HepG2 (cell line): ENCODE data around the gene TBC1D24. TPM values are rescaled to one million over a fixed set of nuclear protein-coding genes. Genes with fewer than 3 reads are reported as not detected.

Experiments used
- ATAC-seq: fragments of 200-7000 bp; cut with Tn5 transposase; 3 replicates; pipeline ENCODE4 v1.9.1; 2020; ENCODE audit warnings: mild to moderate bottlenecking, moderate library complexity
- BruUV-seq: library from RNA; stranded (reverse); fragments of 400-500 nt; replicated peaks from 2 replicates; lab custom pipeline; 2021; lab: Mats Ljungman, UMichigan
- CTCF ChIA-PET: fragments of 300-600 bp; formaldehyde crosslinking; extraction: SDS; loops from one replicate; lab custom pipeline; 2021; ENCODE audit warnings: low total read pairs, inconsistent platforms, low intra/inter-chr PET ratio; lab: Yijun Ruan, JAX
- POLR2A ChIA-PET: fragments of 350-600 bp; sonication (Branson Sonifier 250); formaldehyde crosslinking; loops from one replicate; lab custom pipeline; 2020; ENCODE audit warnings: antibody characterized with exemption, inconsistent platforms; lab: Yijun Ruan, JAX
- DNase-seq: peaks from one replicate; pipeline ENCODE4 v3.0.0-alpha.2; 2015; ENCODE audit warnings: low spot score
- FAIRE-seq: peaks from 3 replicates; lab custom pipeline; 2011; peaks lifted over from hg19 to GRCh38; lab: Jason Lieb, UNC
- H2AFZ ChIP-seq: one replicate; pipeline ENCODE4 v1.6.1; 2011; ENCODE audit warnings: low read length, inconsistent platforms
- H3K27ac ChIP-seq: fragments of 300-600 bp; 3 replicates; pipeline ENCODE4 v1.8.0; 2011; ENCODE audit warnings: mixed run types, mild to moderate bottlenecking, mixed read lengths, low read length, inconsistent platforms; ENCODE audit not compliant: insufficient read depth; ENCODE audit errors: extremely low read length
- H3K27me3 ChIP-seq, 2 experiments: fragments of 200-600 bp in 1 of 2; 2 replicates in 1 of 2; 3 replicates in 1 of 2; pipeline versions ENCODE4 v1.6.0 to v1.8.0; 2011; ENCODE audit warnings: low read length in 2 of 2, mild to moderate bottlenecking in 2 of 2, moderate library complexity in 2 of 2, inconsistent platforms in 1 of 2; ENCODE audit not compliant: insufficient read depth in 2 of 2, control insufficient read depth in 1 of 2
- H3K36me3 ChIP-seq, 2 experiments: fragments of 200-600 bp in 1 of 2; replicated peaks in 1 of 2; 2 replicates in 1 of 2; 3 replicates in 1 of 2; pipeline versions ENCODE4 v1.5.1 to v1.8.0; 2011; ENCODE audit warnings: low read length in 2 of 2, inconsistent platforms in 1 of 2; ENCODE audit not compliant: insufficient read depth in 2 of 2, control insufficient read depth in 1 of 2
- H3K4me1 ChIP-seq: 2 replicates; pipeline ENCODE4 v1.5.1; 2012; ENCODE audit warnings: low read length, inconsistent platforms; ENCODE audit not compliant: insufficient read depth
- H3K4me2 ChIP-seq: 2 replicates; pipeline ENCODE4 v1.6.0; 2011; ENCODE audit warnings: low read depth, low read length, inconsistent platforms
- H3K4me3 ChIP-seq, 3 experiments: fragments of 200-600 bp in 1 of 3; sonication (generic), shearing (Covaris generic) in 1 of 3; replicated peaks in 1 of 3; 2 replicates each; pipeline ENCODE4 v1.5.1; 2011 to 2016; ENCODE audit warnings: low read length in 3 of 3, inconsistent platforms in 2 of 3, low read depth in 2 of 3, mild to moderate bottlenecking in 2 of 3, control low read depth in 1 of 3, mixed read lengths in 1 of 3; ENCODE audit not compliant: insufficient read depth in 1 of 3
- H3K79me2 ChIP-seq: one replicate; pipeline ENCODE4 v1.6.1; 2011; ENCODE audit warnings: low read length, inconsistent platforms; ENCODE audit not compliant: insufficient read depth
- H3K9ac ChIP-seq: 2 replicates; pipeline ENCODE4 v1.6.0; 2011; ENCODE audit warnings: mild to moderate bottlenecking, low read depth, low read length, inconsistent platforms; ENCODE audit not compliant: insufficient read depth
- H3K9me3 ChIP-seq: 2 replicates; pipeline ENCODE4 v1.5.1; 2012; ENCODE audit warnings: mild to moderate bottlenecking, low read length
- H4K20me1 ChIP-seq: 2 replicates; pipeline ENCODE4 v1.6.0; 2011; ENCODE audit warnings: inconsistent platforms, mild to moderate bottlenecking, low read length, moderate library complexity; ENCODE audit not compliant: insufficient read depth
- EP300 ChIP-seq, 3 experiments: sonication (generic) in 1 of 3; formaldehyde crosslinking in 1 of 3; IDR thresholded peaks; 2 replicates each; pipeline versions ENCODE4 v1.5.1 to v1.6.1; 2011 to 2020; ENCODE audit warnings: low read depth in 2 of 3, low read length in 2 of 3, borderline replicate concordance in 1 of 3, improper control_type of control experiment in 1 of 3, mild to moderate bottlenecking in 1 of 3, missing genetic modification reagents in 1 of 3, moderate library complexity in 1 of 3
- HNRNPLL ChIP-seq: fragments of 200-400 bp; formaldehyde crosslinking; IDR thresholded peaks from 2 replicates; pipeline ENCODE4 v1.6.1; 2017; ENCODE audit warnings: mild to moderate bottlenecking, low read depth, low read length; ENCODE audit not compliant: poor library complexity, severe bottlenecking
- SYNCRIP ChIP-seq: fragments of 200-400 bp; formaldehyde crosslinking; IDR thresholded peaks from 2 replicates; pipeline ENCODE4 v1.6.1; 2018; ENCODE audit warnings: mild to moderate bottlenecking, low read depth, low read length; ENCODE audit not compliant: insufficient read depth
- XRCC5 ChIP-seq: fragments of 200-400 bp; formaldehyde crosslinking; optimal IDR thresholded peaks from 2 replicates; pipeline ENCODE3; 2017; ENCODE audit warnings: mild to moderate bottlenecking, low read length
- ZBTB38 ChIP-seq: sonication (generic); formaldehyde crosslinking; IDR thresholded peaks from 2 replicates; pipeline ENCODE4 v1.5.1; 2020; ENCODE audit warnings: mild to moderate bottlenecking, missing genetic modification reagents
- ZNF7 ChIP-seq: IDR thresholded peaks from 2 replicates; pipeline ENCODE4 v1.6.1; 2016; ENCODE audit warnings: missing biosample characterization, missing genetic modification reagents
- ZNF839 ChIP-seq: sonication (generic); formaldehyde crosslinking; IDR thresholded peaks from 2 replicates; pipeline ENCODE4 v1.4.0; 2020; ENCODE audit warnings: missing genetic modification reagents, mild to moderate bottlenecking, borderline replicate concordance
- WGBS: methylation state at CpG from one replicate; pipeline ENCODE4 v1.1.6; 2017; ENCODE audit warnings: low lambda C conversion rate; 5-methylcytosine and 5-hydroxymethylcytosine counted together
- in situ Hi-C: cut with HindIII; loops from 2 replicates; pipeline ENCODE4 v1.10.0; 2017; ENCODE audit warnings: low pct_unique_long_range_greater_than_20kb; ENCODE audit not compliant: extremely low pct_ligation_motif_present
- intact Hi-C: fragments of 100-400 bp; cut with micrococcal nuclease; formaldehyde crosslinking; loops from one replicate; pipeline ENCODE4 v1.10.0; 2022; ENCODE audit not compliant: unreplicated experiment
- polyA plus RNA-seq, 8 experiments: library from polyadenylated mRNA; depleted of rRNA in 3 of 8; stranded (reverse) in 7 of 8; unstranded in 1 of 8; fragments of >200 nt; fragmentation: Illumina TruSeq in 4 of 8; extraction: Trizol in 4 of 8; gene quantifications; 2 replicates each; pipeline versions ENCODE4 v1.2.1 to v1.2.3, GENCODE V29; 2011 to 2016; ENCODE audit warnings: low read depth in 4 of 8, missing spikeins in 1 of 8, mixed read lengths in 1 of 8; ENCODE audit not compliant: insufficient read depth in 1 of 8
- total RNA-seq, 5 experiments: library from RNA; depleted of rRNA; stranded (reverse); fragments of >200 nt; fragmentation: Illumina TruSeq; extraction: Trizol; gene quantifications; 2 replicates each; pipeline ENCODE4 v1.2.3, GENCODE V29; 2016; ENCODE audit warnings: low read depth in 1 of 5
- TF ChIP-seq, protein P1 (sequence below): sonication (generic); formaldehyde crosslinking; IDR thresholded peaks from 2 replicates; pipeline ENCODE4 v1.5.1; 2020; ENCODE audit warnings: mild to moderate bottlenecking, missing genetic modification reagents, moderate library complexity

The TBC1D24 gene
- total and polyA plus RNA-seq, 2 of the 13 experiments (the other 11 are each of a cell fraction or from before 2014, with no cell fraction given), result 7.7 to 13.7 TPM

DNA sequence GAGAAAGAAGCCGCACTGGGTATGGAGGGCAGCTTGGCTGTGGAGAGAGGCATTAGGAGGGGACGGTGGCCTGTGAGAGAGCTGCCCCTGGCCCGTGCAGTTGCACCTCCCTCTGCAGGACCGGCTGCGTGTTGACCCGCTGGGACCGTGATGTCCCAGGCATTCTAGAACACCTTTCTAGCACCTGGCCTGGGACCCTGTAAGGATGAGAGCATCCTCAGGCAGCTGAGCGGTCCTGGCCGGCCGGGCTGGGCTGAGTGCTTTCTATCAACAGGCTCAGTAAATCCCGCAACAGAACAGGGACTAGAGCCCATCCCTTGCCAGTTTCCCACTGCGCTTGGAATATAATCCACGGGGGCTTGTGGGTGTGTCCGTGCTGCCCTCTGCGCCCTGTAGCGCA is 14.7 kb downstream of the TBC1D24 start:
- Histone ChIP-seq H3K27ac (no peak overlapping the region), H3K9me3 (no peaks in the 10 kb centered on the region), H3K4me1 (peaks cover 40% of the 10 kb centered on the region), H3K9ac (no peak overlapping the region), H4K20me1 (peaks cover 26% of the 10 kb centered on the region), H3K27me3 (no peaks in the 10 kb centered on the region), H2AFZ (no peak overlapping the region), H3K79me2 (peaks cover 23% of the 10 kb centered on the region), H3K4me2 (no peak overlapping the region), H3K4me3 (no peak overlapping the region), H3K36me3 (peaks cover 0 to 2% of the 10 kb centered on the region in 2 experiments; a peak in 1 of 5 replicates)
- WGBS, result 95% methylated on average over 10 of the region's 16 CpGs
- POLR2A ChIA-PET, result interaction anchor here (1.5 kb wide), 1 partner anchor 24 kb away, joined by 3 read pairs; the partner anchor contains the start of gene ATP6V0C
- no TSS peak for BruUV-seq
- FAIRE-seq (no peak), DNase-seq (no peak), ATAC-seq (no peak)
- TF ChIP-seq SYNCRIP, result no peak
- no peak for TF ChIP-seq EP300 (IDR thresholded peaks at IDR 0.05; ENCODE audit: low read depth in 2 of 2, low read length in 2 of 2)
- no peak for TF ChIP-seq EP300 (CRISPR knock-in tag; IDR thresholded peaks at IDR 0.05; ENCODE audit: borderline replicate concordance)
- intact Hi-C loops, result no loop called here
- in situ Hi-C loops, result no loop called here
- CTCF ChIA-PET, result no interaction called here

DNA sequence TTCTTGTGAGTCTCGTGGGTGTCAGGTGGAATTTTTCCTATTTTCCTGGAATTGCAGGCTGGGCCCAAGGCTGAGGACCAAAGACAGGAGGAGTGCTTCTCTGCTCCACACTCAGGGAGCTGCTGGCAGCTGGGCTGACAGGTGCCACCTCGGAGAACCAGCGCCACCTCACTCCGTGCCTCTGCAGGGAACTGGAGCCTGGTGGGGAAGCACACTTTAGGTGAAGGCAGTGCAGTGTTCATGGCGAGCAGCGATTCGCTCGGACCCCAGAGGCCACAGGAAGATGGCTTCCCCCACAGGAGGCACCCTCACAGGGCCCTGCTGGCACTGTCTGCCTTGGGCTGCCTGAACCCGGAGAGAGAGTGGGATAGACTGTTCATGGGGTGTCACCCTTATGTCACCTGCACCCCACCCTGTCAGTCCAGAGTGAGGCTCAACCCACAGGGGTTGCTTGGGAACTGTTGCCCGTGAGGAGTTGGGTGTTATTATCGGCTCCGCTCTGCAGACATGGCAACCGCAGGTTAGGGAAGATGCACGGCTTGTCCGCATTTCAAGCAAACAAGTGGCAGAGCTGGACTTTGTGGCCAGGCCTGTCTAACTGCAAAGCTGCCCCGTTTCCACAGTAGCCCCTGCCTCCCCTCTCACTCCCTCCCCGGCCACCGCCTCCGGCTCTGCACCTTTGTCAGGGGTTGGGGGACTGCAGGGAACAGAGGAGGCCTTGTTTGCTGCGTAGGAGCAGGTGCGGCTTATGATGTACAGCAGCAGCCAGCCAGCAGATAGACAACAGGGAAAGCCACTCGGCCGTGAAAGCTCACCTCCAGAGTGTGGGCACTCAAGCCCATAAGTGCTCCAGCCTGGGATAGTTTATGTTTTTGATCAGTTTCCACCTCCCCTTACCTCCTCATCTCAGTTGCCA is 15.5 kb downstream of the TBC1D24 start:
- DNase-seq (no peak), FAIRE-seq (no peak), ATAC-seq (peak; percentile 26; the same call in 2 of the 3 replicates)
- Histone ChIP-seq H3K27me3 (no peaks in the 10 kb centered on the region), H3K79me2 (peaks cover 23% of the 10 kb centered on the region), H4K20me1 (peaks cover 22% of the 10 kb centered on the region), H3K9ac (peak overlapping the region; percentile 7; the same call in 1 of the 2 replicates), H3K36me3 (peaks cover 0 to 2% of the 10 kb centered on the region in 2 experiments; a peak in 1 of 5 replicates), H3K27ac (peak overlapping the region; percentile 38), H3K4me1 (peaks cover 32% of the 10 kb centered on the region), H3K4me3 (no peak overlapping the region; a peak in 1 of 6 replicates), H2AFZ (no peak overlapping the region), H3K4me2 (peak overlapping the region; percentile 26; the same call in 1 of the 2 replicates), H3K9me3 (no peaks in the 10 kb centered on the region)
- WGBS, result 79% methylated on average over 19 of the region's 23 CpGs
- ChIA-PET POLR2A (no interaction called here), CTCF (no interaction called here)
- intact Hi-C loops, result no loop called here
- in situ Hi-C loops, result no loop called here
- BruUV-seq, result no TSS peak
- TF ChIP-seq XRCC5 (peak; percentile 57), ZBTB38 (0 out of 2 replicates have a peak, but pooled peaks have one; percentile 43), HNRNPLL (peak; percentile 41), ZNF7 (CRISPR knock-in tag) (no peak), ZNF839 (CRISPR knock-in tag) (no peak)
- TF ChIP-seq, protein P1, sequence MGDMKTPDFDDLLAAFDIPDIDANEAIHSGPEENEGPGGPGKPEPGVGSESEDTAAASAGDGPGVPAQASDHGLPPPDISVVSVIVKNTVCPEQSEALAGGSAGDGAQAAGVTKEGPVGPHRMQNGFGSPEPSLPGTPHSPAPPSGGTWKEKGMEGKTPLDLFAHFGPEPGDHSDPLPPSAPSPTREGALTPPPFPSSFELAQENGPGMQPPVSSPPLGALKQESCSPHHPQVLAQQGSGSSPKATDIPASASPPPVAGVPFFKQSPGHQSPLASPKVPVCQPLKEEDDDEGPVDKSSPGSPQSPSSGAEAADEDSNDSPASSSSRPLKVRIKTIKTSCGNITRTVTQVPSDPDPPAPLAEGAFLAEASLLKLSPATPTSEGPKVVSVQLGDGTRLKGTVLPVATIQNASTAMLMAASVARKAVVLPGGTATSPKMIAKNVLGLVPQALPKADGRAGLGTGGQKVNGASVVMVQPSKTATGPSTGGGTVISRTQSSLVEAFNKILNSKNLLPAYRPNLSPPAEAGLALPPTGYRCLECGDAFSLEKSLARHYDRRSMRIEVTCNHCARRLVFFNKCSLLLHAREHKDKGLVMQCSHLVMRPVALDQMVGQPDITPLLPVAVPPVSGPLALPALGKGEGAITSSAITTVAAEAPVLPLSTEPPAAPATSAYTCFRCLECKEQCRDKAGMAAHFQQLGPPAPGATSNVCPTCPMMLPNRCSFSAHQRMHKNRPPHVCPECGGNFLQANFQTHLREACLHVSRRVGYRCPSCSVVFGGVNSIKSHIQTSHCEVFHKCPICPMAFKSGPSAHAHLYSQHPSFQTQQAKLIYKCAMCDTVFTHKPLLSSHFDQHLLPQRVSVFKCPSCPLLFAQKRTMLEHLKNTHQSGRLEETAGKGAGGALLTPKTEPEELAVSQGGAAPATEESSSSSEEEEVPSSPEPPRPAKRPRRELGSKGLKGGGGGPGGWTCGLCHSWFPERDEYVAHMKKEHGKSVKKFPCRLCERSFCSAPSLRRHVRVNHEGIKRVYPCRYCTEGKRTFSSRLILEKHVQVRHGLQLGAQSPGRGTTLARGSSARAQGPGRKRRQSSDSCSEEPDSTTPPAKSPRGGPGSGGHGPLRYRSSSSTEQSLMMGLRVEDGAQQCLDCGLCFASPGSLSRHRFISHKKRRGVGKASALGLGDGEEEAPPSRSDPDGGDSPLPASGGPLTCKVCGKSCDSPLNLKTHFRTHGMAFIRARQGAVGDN, result peak; percentile 19; the same call in 1 of the 2 replicates
